GM23338 (cell line): Measurements from ENCODE around the gene ZNF804B. TPM values are rescaled to one million over a fixed set of nuclear protein-coding genes. Genes with fewer than 3 reads are reported as not detected.

Source experiments
- ATAC-seq: fragments of 200-7000 bp; cut with Tn5 transposase; 3 replicates; pipeline ENCODE4 v1.9.1; 2020
- DNase-seq: peaks from one replicate; pipeline ENCODE4 v3.0.0-alpha.2; 2015; ENCODE audit warnings: low spot score
- H2AFZ ChIP-seq: fragments of 200-600 bp; sonication (generic); 2 replicates; pipeline ENCODE4 v1.8.0; 2016; ENCODE audit warnings: antibody characterized with exemption, mild to moderate bottlenecking, moderate library complexity
- H3F3A ChIP-seq: fragments of 200-600 bp; sonication (generic); replicated peaks from 2 replicates; pipeline ENCODE4 v1.8.0; 2017; ENCODE audit warnings: antibody characterized with exemption, mixed run types, low read depth
- H3K27ac ChIP-seq: fragments of 200-600 bp; sonication (generic); 2 replicates; pipeline ENCODE4 v1.6.1; 2016; ENCODE audit warnings: low read depth
- H3K27me3 ChIP-seq: fragments of 200-600 bp; sonication (generic); 2 replicates; pipeline ENCODE4 v1.8.0; 2016; ENCODE audit warnings: mild to moderate bottlenecking, mixed run types, moderate library complexity; ENCODE audit not compliant: insufficient read depth
- H3K36me3 ChIP-seq: fragments of 200-600 bp; sonication (generic); 2 replicates; pipeline ENCODE4 v1.8.0; 2016; ENCODE audit warnings: mild to moderate bottlenecking; ENCODE audit not compliant: insufficient read depth
- H3K4me1 ChIP-seq: fragments of 200-600 bp; sonication (generic); 2 replicates; pipeline ENCODE4 v1.8.0; 2016; ENCODE audit warnings: mild to moderate bottlenecking, moderate library complexity; ENCODE audit not compliant: insufficient read depth
- H3K4me2 ChIP-seq: fragments of 200-600 bp; sonication (generic); 2 replicates; pipeline ENCODE4 v1.7.1; 2017; ENCODE audit warnings: mixed run types
- H3K4me3 ChIP-seq: fragments of 200-600 bp; sonication (generic); 2 replicates; pipeline ENCODE4 v1.6.1; 2016; ENCODE audit warnings: mixed run types
- H3K79me2 ChIP-seq: fragments of 200-600 bp; sonication (generic); replicated peaks from 2 replicates; pipeline ENCODE4 v1.8.0; 2017; ENCODE audit warnings: mild to moderate bottlenecking; ENCODE audit not compliant: insufficient read depth
- H3K9me2 ChIP-seq: fragments of 200-600 bp; sonication (generic); 2 replicates; pipeline ENCODE4 v1.8.0; 2017; ENCODE audit not compliant: insufficient read depth
- H4K20me1 ChIP-seq: fragments of 200-600 bp; sonication (generic); replicated peaks from 2 replicates; pipeline ENCODE4 v1.8.0; 2017; ENCODE audit warnings: mild to moderate bottlenecking; ENCODE audit not compliant: insufficient read depth
- H3K27ac Mint-ChIP-seq: 2 replicates; pipeline ENCODE4 v1.8.0; 2020; ENCODE audit warnings: inconsistent platforms, mild to moderate bottlenecking, moderate library complexity, mixed read lengths
- H3K27me3 Mint-ChIP-seq: 3 replicates; pipeline ENCODE4 v1.8.0; 2022; ENCODE audit warnings: low read depth, mild to moderate bottlenecking, moderate library complexity, mixed read lengths, inconsistent platforms; ENCODE audit not compliant: insufficient read depth, poor library complexity
- H3K36me3 Mint-ChIP-seq: 3 replicates; pipeline ENCODE4 v1.8.0; 2021; ENCODE audit warnings: low read depth, mild to moderate bottlenecking, inconsistent platforms, moderate library complexity, mixed read lengths
- H3K4me1 Mint-ChIP-seq: 3 replicates; pipeline ENCODE4 v1.8.0; 2020; ENCODE audit warnings: mild to moderate bottlenecking, inconsistent platforms, mixed read lengths
- H3K4me3 Mint-ChIP-seq: 3 replicates; pipeline ENCODE4 v1.8.0; 2021; ENCODE audit warnings: moderate library complexity, mild to moderate bottlenecking, inconsistent platforms, mixed read lengths
- H3K9me3 Mint-ChIP-seq: 3 replicates; pipeline ENCODE4 v1.8.0; 2020; ENCODE audit warnings: moderate library complexity, mild to moderate bottlenecking, inconsistent platforms, mixed read lengths
- CTCF ChIP-seq, 2 experiments: fragments of 200-600 bp in 1 of 2; sonication (generic) in 1 of 2; conservative IDR thresholded peaks; 2 replicates each; pipeline versions ENCODE4 v1.5.1 to v1.6.1; 2016 to 2017; ENCODE audit warnings: antibody characterized with exemption in 2 of 2, low read depth in 2 of 2, mild to moderate bottlenecking in 2 of 2, moderate library complexity in 1 of 2
- ETS1 ChIP-seq: IDR thresholded peaks from 2 replicates; pipeline ENCODE4 v1.6.1; 2016; ENCODE audit warnings: antibody characterized with exemption
- EZH2 ChIP-seq: fragments of 200-600 bp; sonication (generic); IDR thresholded peaks from one replicate; pipeline ENCODE4 v1.8.0; 2017; ENCODE audit warnings: antibody characterized with exemption, mild to moderate bottlenecking, low read depth; ENCODE audit not compliant: unreplicated experiment
- NANOG ChIP-seq: IDR thresholded peaks from 2 replicates; pipeline ENCODE4 v1.6.1; 2016; ENCODE audit warnings: antibody characterized with exemption, borderline replicate concordance
- REST ChIP-seq: IDR thresholded peaks from one replicate; pipeline ENCODE4 v1.6.1; 2018; ENCODE audit warnings: antibody characterized with exemption; ENCODE audit not compliant: unreplicated experiment
- STAT1 ChIP-seq: IDR thresholded peaks from one replicate; pipeline ENCODE4 v1.6.1; 2016; ENCODE audit warnings: antibody characterized with exemption; ENCODE audit not compliant: unreplicated experiment
- ZNF331 ChIP-seq: fragments of 250-450 bp; sonication (Bioruptor Pico); IDR thresholded peaks from 2 replicates; pipeline ENCODE4 v1.5.0; 2020; ENCODE audit warnings: low read depth, mild to moderate bottlenecking, moderate library complexity
- ZNF462 ChIP-seq: fragments of 250-450 bp; sonication (Bioruptor Pico); IDR thresholded peaks from 2 replicates; pipeline ENCODE4 v1.5.0; 2020; ENCODE audit warnings: mild to moderate bottlenecking, moderate library complexity
- polyA plus RNA-seq: library from polyadenylated mRNA; unstranded; fragments of >200 nt; fragmentation: Nextera tagmentation; extraction: Ambion mirVana; gene quantifications from 2 replicates; pipeline ENCODE4 v1.2.1, GENCODE V29; 2016
- total RNA-seq: library from RNA; depleted of rRNA; stranded (reverse); fragments of >200 nt; shearing (Covaris generic); gene quantifications from 2 replicates; pipeline ENCODE4 v1.2.3, GENCODE V29; 2014

ZNF804B gene
- total and polyA plus RNA-seq, 2 experiments from 2014 or later: not detected

GRCh38 chr7:89129600-89130375 lies 370.3 kb downstream of the ZNF804B start (continued):
- no peak for TF ChIP-seq REST
- TF ChIP-seq ETS1: no peak
- TF ChIP-seq NANOG: no peak
- TF ChIP-seq CTCF (conservative IDR thresholded peaks at IDR 0.05; ENCODE audit: low read depth in 2 of 2): no peak

- Histone ChIP-seq H3K4me2 (no peak overlapping the region), H3K9me2 (peaks cover 3% of the 10 kb centered on the region; the same call in 1 of the 2 replicates)
- no peak overlapping the region for H3K27ac Mint-ChIP-seq
- no peak for TF ChIP-seq ZNF462 (CRISPR knock-in tag)
- TF ChIP-seq ZNF331 (CRISPR knock-in tag): no peak
- no peak for TF ChIP-seq NANOG
- TF ChIP-seq EZH2: no peak
- no peak for TF ChIP-seq STAT1
These were observed 373.9 kb downstream of the ZNF804B start for GRCh38 chr7:89133357-89133756.

More at GRCh38 chr7:89133357-89133756, 373.9 kb downstream of the ZNF804B start:
- Mint-ChIP-seq H3K27me3 (no peaks in the 10 kb centered on the region), H3K9me3 (peaks cover 4% of the 10 kb centered on the region; the same call in 1 of the 3 replicates), H3K36me3 (no peaks in the 10 kb centered on the region; the same call in 2 of the 3 replicates), H3K4me1 (peaks cover 8% of the 10 kb centered on the region), H3K4me3 (no peak overlapping the region)
- Histone ChIP-seq H3F3A (no peaks in the 10 kb centered on the region), H4K20me1 (no peaks in the 10 kb centered on the region), H3K27me3 (no peaks in the 10 kb centered on the region), H3K4me3 (no peak overlapping the region), H3K79me2 (no peaks in the 10 kb centered on the region), H3K36me3 (no peaks in the 10 kb centered on the region), H3K4me1 (peaks cover 5% of the 10 kb centered on the region; the same call in 1 of the 2 replicates), H2AFZ (peak overlapping the region; percentile 28; the same call in 1 of the 2 replicates), H3K27ac (no peak overlapping the region)
- DNase-seq (no peak), ATAC-seq (no peak)
